Esophagus (tissue), 2 donors: ENCODE results near the gene PLEKHG4B. TPM values are rescaled to one million over a fixed set of nuclear protein-coding genes. Genes with fewer than 3 reads are reported as not detected.

Experiments used
- H3K27ac ChIP-seq, 2 donors: one replicate each; pipeline ENCODE4 v1.5.1; 2013; ENCODE audit warnings: low read depth in 2 of 2, mild to moderate bottlenecking in 2 of 2, inconsistent platforms in 1 of 2, low read length in 1 of 2, moderate library complexity in 1 of 2
- H3K27me3 ChIP-seq, 2 donors: one replicate each; pipeline ENCODE4 v1.6.1; 2013; ENCODE audit warnings: low read length in 2 of 2, control low read depth in 1 of 2, mild to moderate bottlenecking in 1 of 2; ENCODE audit not compliant: insufficient read depth in 2 of 2, control insufficient read depth in 1 of 2
- H3K36me3 ChIP-seq, 2 donors: one replicate each; pipeline ENCODE4 v1.6.1; 2013; ENCODE audit warnings: low read length in 1 of 2; ENCODE audit not compliant: control insufficient read depth in 2 of 2, insufficient read depth in 2 of 2
- H3K4me1 ChIP-seq, 2 donors: one replicate each; pipeline ENCODE4 v1.6.1; 2013; ENCODE audit warnings: low read length in 1 of 2; ENCODE audit not compliant: control insufficient read depth in 2 of 2, insufficient read depth in 2 of 2
- H3K4me3 ChIP-seq, 2 donors: one replicate each; pipeline ENCODE4 v1.5.1; 2013; ENCODE audit warnings: low read length in 2 of 2, mild to moderate bottlenecking in 2 of 2, low read depth in 1 of 2, moderate library complexity in 1 of 2
- H3K9me3 ChIP-seq, 2 donors: one replicate each; pipeline ENCODE4 v1.6.1; 2013; ENCODE audit warnings: mild to moderate bottlenecking in 2 of 2, low read depth in 1 of 2, low read length in 1 of 2, moderate library complexity in 1 of 2; ENCODE audit not compliant: control insufficient read depth in 2 of 2, insufficient read depth in 1 of 2
- WGBS, 2 donors: extraction: QIAGEN DNeasy Blood & Tissue Kit; methylation state at CpG; one replicate each; pipeline ENCODE4 v1.1.7; 2013; 5-methylcytosine and 5-hydroxymethylcytosine counted together
- polyA plus RNA-seq, 2 donors: library from polyadenylated mRNA; stranded (reverse); fragments of 200-250 nt; gene quantifications; one replicate each; pipeline ENCODE4 v1.2.3, GENCODE V29; 2013
- donor health status: healthy with polysubstance abuse.
- donor health status: Bipolar disorder and iron deficiency.

The PLEKHG4B gene
- polyA plus RNA-seq, 2 donors, result 0.16 to 0.53 TPM

- 76 to 86% methylated on average over 2 of the region's 2 CpGs for WGBS, 2 donors
- no peak overlapping the region for H3K4me3 ChIP-seq
- H3K27me3 ChIP-seq, result no peaks in the 10 kb centered on the region
- H3K36me3 ChIP-seq, result no peaks in the 10 kb centered on the region
- H3K9me3 ChIP-seq, result peaks cover 0 to 2% of the 10 kb centered on the region in 2 donors
- no peaks in the 10 kb centered on the region for H3K4me1 ChIP-seq
- H3K27ac ChIP-seq, result no peak overlapping the region
These were observed 37.2 kb downstream of the PLEKHG4B start for GRCh38 chr5:129148-129547.

DNA sequence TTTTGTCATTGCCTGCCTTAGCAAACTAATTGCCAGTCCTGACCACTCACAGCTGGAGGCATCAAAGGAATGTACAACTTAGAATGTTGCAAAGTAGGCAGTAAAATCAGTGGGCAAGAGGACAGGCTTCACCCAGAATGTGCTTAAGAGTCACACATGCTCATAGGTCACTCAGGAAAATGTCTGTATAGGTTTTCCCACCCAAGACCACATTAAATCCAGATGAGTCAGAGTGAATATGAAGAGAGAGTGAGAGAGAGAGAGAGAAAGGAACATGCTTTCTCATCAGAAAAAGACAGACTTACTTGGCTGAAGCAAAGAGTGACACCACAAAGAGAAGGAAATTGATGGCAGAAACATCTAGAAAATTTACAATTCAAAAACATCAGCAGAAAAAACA lies 37.9 kb downstream of the PLEKHG4B start:
- Histone ChIP-seq H3K4me3 (no peak overlapping the region), H3K9me3 (peaks cover 0 to 2% of the 10 kb centered on the region in 2 donors), H3K36me3 (no peaks in the 10 kb centered on the region), H3K4me1 (no peaks in the 10 kb centered on the region), H3K27ac (no peak overlapping the region), H3K27me3 (no peaks in the 10 kb centered on the region)

DNA sequence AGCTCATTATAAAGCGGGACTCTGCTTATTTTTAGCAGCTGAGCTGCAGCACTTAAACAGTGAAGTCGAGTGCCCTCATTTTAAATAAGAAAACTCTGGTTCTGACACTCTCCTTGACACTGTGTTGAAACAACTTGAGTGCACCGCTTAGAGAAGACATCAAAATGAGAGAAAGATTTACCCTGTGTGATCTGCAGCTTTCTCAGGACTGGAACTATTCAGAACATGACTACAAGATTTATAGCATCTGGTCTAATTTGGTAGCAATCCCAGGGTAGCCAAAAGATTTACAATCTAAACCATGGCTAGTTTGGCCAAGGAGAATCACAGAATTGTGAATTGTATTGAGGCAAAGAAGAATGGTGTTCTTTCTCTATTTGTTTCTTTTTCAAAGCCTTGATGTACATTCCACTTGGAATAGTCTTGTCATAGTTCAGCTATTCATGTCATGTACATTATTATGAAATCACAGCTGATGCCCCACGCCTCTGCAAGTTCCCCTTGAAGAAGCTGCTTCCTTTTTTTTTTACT lies 38.7 kb downstream of the PLEKHG4B start:
- Histone ChIP-seq H3K36me3 (no peaks in the 10 kb centered on the region), H3K27me3 (no peaks in the 10 kb centered on the region), H3K4me1 (no peaks in the 10 kb centered on the region), H3K4me3 (no peak overlapping the region), H3K9me3 (peaks cover 0 to 2% of the 10 kb centered on the region in 2 donors), H3K27ac (no peak overlapping the region)
- WGBS, 2 donors, result 68% methylated on average over 4 of the region's 4 CpGs

- WGBS, 2 donors, result 53 to 61% methylated on average over 5 of the region's 5 CpGs
These were observed 44.9 kb downstream of the PLEKHG4B start for GRCh38 chr5:136901-137300.

DNA sequence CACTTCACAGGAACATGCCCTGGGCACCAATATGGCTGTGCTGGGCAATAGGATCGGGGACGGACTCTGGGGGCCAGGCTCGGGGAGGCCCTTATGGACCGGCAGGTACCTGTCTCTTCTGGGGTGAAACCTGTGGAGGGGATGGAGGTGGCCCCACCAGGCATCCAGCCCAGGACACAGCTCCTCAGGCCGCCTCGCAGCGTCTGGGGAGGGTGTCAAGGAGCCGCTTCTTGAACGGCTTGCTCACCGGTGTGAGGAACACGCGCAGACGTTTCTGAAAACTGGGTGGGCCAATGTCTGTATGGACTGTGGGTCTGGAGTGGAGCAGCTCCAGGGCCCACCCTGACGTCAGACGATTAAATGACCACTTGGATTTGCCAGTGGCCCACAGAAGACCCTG lies 45.8 kb downstream of the PLEKHG4B start:
- 91 to 92% methylated on average over 15 of the region's 15 CpGs for WGBS, 2 donors
- H3K9me3 ChIP-seq, result peaks cover 0 to 2% of the 10 kb centered on the region in 2 donors

More at GRCh38 chr5:136901-137300, 44.9 kb downstream of the PLEKHG4B start:
- H3K27me3 ChIP-seq, result no peaks in the 10 kb centered on the region
- H3K4me1 ChIP-seq, result no peaks in the 10 kb centered on the region
- no peaks in the 10 kb centered on the region for H3K36me3 ChIP-seq
- peaks cover 0 to 2% of the 10 kb centered on the region in 2 donors for H3K9me3 ChIP-seq
- H3K4me3 ChIP-seq, result no peak overlapping the region
- no peak overlapping the region for H3K27ac ChIP-seq

DNA sequence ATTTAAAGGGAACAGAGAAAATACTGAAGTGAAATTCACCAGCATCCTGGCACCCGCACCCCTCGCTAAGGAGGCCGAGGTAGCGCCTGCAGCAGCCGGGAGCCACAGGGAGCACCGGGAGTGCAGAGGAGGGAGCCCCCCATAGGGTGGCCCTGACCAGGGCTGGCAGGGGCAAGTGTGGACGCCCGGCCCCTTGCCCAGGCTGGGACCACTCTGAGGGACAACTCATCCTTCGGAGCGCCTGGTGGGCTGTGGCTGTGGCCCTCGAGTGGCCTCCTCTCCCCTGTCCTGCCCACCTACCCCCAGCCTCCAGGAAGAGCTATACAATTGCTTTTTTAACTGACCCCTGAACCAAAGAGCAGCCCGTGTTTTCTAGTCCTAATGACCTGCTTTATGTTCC lies 47.0 kb downstream of the PLEKHG4B start:
- Histone ChIP-seq H3K27ac (no peak overlapping the region), H3K36me3 (no peaks in the 10 kb centered on the region), H3K27me3 (no peaks in the 10 kb centered on the region), H3K4me1 (no peaks in the 10 kb centered on the region), H3K9me3 (peaks cover 0 to 2% of the 10 kb centered on the region in 2 donors), H3K4me3 (no peak overlapping the region)
- WGBS, 2 donors, result 89 to 90% methylated on average over 12 of the region's 12 CpGs

More for the DNA sequence above, 45.8 kb downstream of the PLEKHG4B start:
- Histone ChIP-seq H3K27me3 (no peaks in the 10 kb centered on the region), H3K27ac (no peak overlapping the region), H3K4me3 (no peak overlapping the region), H3K4me1 (no peaks in the 10 kb centered on the region), H3K36me3 (no peaks in the 10 kb centered on the region)

DNA sequence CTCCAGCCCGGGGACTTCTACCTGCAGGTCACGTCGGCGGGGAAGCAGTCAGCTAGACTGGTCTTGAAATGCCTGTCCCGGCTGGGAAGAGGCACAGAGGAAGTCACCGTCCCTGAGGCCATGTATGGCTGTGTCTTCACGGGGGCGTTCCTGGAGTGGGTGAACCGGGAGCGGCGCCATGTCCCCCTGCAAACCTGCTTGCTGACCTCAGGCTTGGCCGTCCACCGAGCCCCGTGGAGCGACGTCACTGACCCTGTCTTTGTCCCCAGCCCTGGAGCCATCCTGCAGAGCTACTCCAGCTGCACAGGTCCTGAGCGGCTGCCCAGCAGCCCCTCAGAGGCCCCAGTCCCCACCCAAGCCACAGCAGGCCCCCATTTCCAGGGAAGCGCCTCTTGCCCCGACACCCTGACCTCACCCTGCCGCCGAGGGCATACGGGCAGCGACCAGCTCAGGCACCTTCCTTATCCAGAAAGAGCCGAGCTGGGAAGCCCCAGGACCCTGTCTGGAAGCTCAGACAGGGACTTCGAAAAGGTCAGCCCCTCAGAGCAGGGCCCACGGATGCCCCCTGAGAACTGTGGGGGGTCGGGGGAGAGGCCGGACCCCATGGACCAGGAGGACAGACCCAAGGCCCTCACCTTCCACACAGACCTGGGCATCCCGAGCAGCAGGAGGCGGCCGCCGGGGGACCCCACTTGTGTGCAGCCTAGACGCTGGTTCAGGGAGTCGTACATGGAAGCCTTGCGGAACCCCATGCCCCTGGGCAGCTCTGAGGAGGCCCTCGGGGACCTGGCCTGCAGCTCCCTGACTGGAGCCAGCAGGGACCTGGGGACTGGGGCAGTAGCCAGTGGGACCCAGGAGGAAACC lies 47.8 kb downstream of the PLEKHG4B start:
- peaks cover 0 to 2% of the 10 kb centered on the region in 2 donors for H3K9me3 ChIP-seq
- no peak overlapping the region for H3K27ac ChIP-seq
- no peaks in the 10 kb centered on the region for H3K27me3 ChIP-seq
- WGBS, 2 donors, result 90 to 93% methylated on average over 36 of the region's 36 CpGs
- H3K4me3 ChIP-seq, result no peak overlapping the region
- H3K36me3 ChIP-seq, result no peaks in the 10 kb centered on the region
- H3K4me1 ChIP-seq, result no peaks in the 10 kb centered on the region

GRCh38 chr5:140443-140829 lies 48.5 kb downstream of the PLEKHG4B start:
- WGBS, 2 donors, result 92 to 95% methylated on average over 5 to 7 of the region's 7 CpGs
- Histone ChIP-seq H3K27ac (no peak overlapping the region), H3K9me3 (peaks cover 0 to 2% of the 10 kb centered on the region in 2 donors), H3K36me3 (no peaks in the 10 kb centered on the region), H3K4me1 (no peaks in the 10 kb centered on the region), H3K27me3 (no peaks in the 10 kb centered on the region), H3K4me3 (no peak overlapping the region)

- Histone ChIP-seq H3K27ac (no peak overlapping the region), H3K4me1 (no peaks in the 10 kb centered on the region), H3K27me3 (no peaks in the 10 kb centered on the region), H3K36me3 (no peaks in the 10 kb centered on the region), H3K9me3 (peaks cover under 1 to 4% of the 10 kb centered on the region in 2 donors), H3K4me3 (no peak overlapping the region)
- WGBS, 2 donors, result 88% methylated on average over 13 of the region's 13 CpGs
These were observed 49.2 kb downstream of the PLEKHG4B start for GRCh38 chr5:141211-141610.

DNA sequence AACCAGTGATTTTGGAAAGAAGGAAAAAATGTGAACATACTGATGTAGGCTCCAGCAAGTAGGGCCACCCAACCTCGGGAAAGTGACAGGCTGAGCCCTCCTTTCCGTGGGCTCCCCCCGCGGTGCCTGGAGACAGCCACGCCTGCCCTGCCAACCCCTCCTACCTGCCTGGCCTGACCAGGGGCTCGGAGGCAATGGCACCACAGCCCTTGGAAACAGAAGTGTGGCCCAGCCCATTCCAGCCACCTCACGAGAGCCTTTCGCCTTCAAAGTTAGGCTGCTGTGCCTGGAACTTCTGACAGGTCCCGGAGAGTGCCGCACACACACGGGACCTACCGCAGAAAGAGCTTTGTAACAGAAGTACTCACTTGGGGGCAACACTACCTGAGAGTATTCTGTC lies 49.8 kb downstream of the PLEKHG4B start:
- peaks cover 6% of the 10 kb centered on the region in 2 donors for H3K9me3 ChIP-seq
- no peaks in the 10 kb centered on the region for H3K4me1 ChIP-seq
- WGBS, 2 donors, result 84 to 87% methylated on average over 12 of the region's 12 CpGs
- no peaks in the 10 kb centered on the region for H3K27me3 ChIP-seq
- H3K4me3 ChIP-seq, result no peak overlapping the region
- H3K27ac ChIP-seq, result no peak overlapping the region
- no peaks in the 10 kb centered on the region for H3K36me3 ChIP-seq
